Right ventricle myocardium superior (tissue), 1 donor: ENCODE data around the gene DLST. TPM values are rescaled to one million over a fixed set of nuclear protein-coding genes. Genes with fewer than 3 reads are reported as not detected.

Experiments used
- ATAC-seq: fragments of 200-7000 bp; cut with Tn5 transposase; one replicate; pipeline ENCODE4 v1.9.1; 2020; ENCODE audit warnings: mild to moderate bottlenecking; ENCODE audit not compliant: poor library complexity
- DNase-seq: peaks from one replicate; pipeline ENCODE4 v3.0.0-alpha.2; 2020
- intact Hi-C: fragments of 100-400 bp; cut with DNase I; formaldehyde crosslinking; loops from one replicate; pipeline ENCODE4 v1.11.2; 2022
- long read RNA-seq: library from polyadenylated mRNA; unstranded; transcript quantifications from one replicate; pipeline ENCODE4 v2.0.0, GENCODE V29; 2021
- total RNA-seq: library from RNA; stranded (reverse); fragmentation: NEBNext Ultra II Directional; extraction: Animal tissue kit (Norgen Biotek cat#: 25700); gene quantifications from one replicate; pipeline ENCODE4 v1.2.1, GENCODE V29; 2021
- donor health status: DM: no; HTN: yes; CAD: no; lungs with severe emphysema.

DLST gene
- 205 TPM for total RNA-seq
- long read RNA-seq, transcript DLST-202 (15 exons, 2,838 nt) = major isoform, 9 of 16 reads
- long read RNA-seq, partial matches to known transcripts = 5 of 16 reads
- long read RNA-seq, other reads (novel, unspliced or antisense) = 2 of 16 reads

- intact Hi-C loops = no loop called here
- ATAC-seq (peak; percentile 99), DNase-seq (peak; percentile 92)
Measured at GRCh38 chr14:74881431-74882102, at the start of gene DLST. DLST (plus strand) TSS chr14:74881916; CDS start chr14:74881954, 38 bp downstream.

GRCh38 chr14:74832849-74833248 is 48.9 kb upstream of the DLST start:
- DNase-seq (no peak), ATAC-seq (no peak)
- intact Hi-C loops = no loop called here

DNA sequence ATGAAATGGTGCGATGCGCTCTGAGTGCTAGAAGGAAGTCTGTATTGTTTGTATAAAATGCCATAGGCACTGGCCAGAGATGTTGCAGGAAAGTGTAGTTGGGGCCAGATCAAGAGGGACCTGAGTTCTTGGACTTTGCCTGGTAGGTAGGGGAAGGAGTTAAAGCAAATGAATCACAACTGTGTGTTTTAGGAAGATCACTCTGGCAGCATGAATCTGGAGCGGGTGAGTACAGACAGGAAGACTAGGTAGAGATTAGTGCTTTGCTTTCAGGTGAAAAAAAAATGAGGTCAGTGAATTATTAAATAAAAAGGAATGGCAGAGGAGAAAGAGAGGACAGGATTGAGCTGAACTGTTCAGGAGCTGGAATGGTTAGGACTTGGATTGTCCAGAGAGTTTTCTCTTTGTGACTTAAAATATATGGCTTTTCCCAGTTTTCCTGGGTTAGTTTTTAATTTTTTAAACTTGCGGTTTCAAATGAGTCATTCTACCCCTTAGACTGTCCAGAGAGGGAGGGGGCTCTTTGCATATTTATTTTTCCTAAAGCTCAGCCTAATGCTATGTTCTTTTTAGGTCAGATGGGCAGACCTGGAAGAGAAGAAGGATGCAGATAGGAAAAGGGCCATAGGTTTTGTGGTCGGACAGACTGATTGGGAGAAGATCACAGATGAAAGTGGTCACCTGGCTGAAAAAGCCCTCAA is 46.9 kb upstream of the DLST start:
- DNase-seq (no peak), ATAC-seq (no peak)
- intact Hi-C loops = no loop called here

DNA sequence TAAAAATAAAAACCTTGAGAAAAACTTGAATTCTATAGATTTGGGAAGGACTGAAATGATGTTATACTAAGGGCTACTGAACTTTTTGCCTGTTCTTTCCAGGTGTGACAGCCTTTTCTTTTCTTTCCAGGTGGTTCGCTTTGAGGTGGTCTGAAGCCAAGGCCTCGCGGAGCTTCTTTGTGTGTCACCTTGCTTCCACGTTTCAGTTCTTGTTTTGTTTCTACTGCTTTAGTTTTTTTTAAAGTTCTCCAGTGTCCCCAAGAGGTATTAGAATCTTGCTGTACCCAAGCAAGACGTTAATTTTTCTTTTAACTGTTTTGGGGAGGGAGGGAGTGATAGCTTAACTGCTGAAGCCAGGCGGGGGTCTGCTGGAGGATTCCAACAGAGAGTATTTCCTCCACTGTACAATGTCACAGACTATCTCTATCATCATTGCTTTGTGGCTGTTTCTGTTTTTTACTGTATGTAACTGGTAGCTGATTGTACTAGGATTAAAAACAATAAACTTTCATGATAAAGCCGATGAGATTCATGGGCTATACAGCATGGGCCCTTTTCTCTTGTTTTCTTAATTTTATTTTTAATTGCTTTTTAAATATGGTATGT is 46.0 kb upstream of the DLST start:
- no peak for ATAC-seq
- intact Hi-C loops = no loop called here
- no peak for DNase-seq

GRCh38 chr14:74836251-74836960 is 45.3 kb upstream of the DLST start:
- DNase-seq = no peak
- no peak for ATAC-seq
- intact Hi-C loops = no loop called here

DNA sequence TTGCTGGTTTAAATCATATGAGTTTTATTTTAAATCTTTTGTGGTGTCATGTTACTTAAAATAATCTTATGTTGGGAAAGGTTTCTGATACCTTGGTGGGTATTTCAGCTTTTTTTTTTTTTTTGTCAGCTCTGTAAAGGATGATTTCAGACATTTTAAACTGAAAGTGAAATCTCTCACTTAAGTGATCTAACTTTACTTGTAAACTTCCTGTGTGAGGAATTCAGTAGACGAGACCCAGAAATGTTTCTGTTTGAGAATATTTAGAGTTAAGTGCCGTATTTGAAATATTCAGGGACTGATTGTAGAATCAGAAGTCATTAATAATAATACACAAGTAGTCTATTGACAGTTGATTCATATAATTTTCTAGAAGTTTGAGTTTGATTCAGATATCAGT is 43.5 kb upstream of the DLST start:
- ATAC-seq = no peak
- intact Hi-C loops = no loop called here
- DNase-seq = no peak

GRCh38 chr14:74840603-74841030 is 41.1 kb upstream of the DLST start:
- DNase-seq (no peak), ATAC-seq (no peak)
- intact Hi-C loops = no loop called here

GRCh38 chr14:74841230-74842207 is 40.2 kb upstream of the DLST start:
- intact Hi-C loops = no loop called here
- no peak for ATAC-seq
- DNase-seq = no peak

- intact Hi-C loops = no loop called here
- ATAC-seq (peak; percentile 86), DNase-seq (no peak)
Measured at GRCh38 chr14:74843653-74844052, 38.1 kb upstream of the DLST start.

GRCh38 chr14:74846168-74846567 is 35.5 kb upstream of the DLST start:
- ATAC-seq = peak; percentile 19
- DNase-seq = no peak
- intact Hi-C loops = no loop called here

DNA sequence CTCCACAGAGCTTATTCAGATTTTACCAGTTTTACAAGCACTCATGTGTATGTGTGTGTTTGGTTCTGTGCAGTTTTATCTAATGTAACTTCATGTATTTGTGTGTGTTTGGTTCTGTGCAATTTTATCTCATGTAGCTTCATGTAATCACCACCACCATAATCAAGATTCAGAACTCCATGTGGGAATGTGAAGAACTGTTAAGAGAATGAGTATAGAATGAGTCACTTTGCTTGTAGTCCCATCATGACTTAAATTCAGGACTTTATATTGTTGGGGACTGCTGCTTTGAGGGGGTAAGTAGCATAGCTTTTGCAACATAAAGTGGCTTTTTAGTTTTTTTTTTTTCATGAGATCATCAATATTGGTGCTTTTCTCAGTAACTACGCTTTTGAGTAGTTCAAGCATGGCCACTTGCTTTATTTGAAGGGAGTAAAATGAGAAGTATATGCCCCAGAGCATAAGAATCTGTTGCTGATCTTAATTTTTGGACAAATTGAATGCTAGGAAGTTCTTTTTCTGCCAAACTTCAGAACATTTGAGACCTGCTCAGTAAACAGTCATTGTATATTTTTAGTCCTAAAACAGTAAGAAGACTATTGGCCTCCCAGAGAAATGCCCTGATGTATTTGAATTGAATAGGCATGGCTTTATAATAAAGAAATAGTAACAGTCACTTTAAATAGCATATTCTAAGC is 34.6 kb upstream of the DLST start:
- DNase-seq = no peak
- ATAC-seq = no peak
- intact Hi-C loops = no loop called here

GRCh38 chr14:74848768-74849167 is 32.9 kb upstream of the DLST start:
- intact Hi-C loops = no loop called here
- DNase-seq (no peak), ATAC-seq (no peak)

DNA sequence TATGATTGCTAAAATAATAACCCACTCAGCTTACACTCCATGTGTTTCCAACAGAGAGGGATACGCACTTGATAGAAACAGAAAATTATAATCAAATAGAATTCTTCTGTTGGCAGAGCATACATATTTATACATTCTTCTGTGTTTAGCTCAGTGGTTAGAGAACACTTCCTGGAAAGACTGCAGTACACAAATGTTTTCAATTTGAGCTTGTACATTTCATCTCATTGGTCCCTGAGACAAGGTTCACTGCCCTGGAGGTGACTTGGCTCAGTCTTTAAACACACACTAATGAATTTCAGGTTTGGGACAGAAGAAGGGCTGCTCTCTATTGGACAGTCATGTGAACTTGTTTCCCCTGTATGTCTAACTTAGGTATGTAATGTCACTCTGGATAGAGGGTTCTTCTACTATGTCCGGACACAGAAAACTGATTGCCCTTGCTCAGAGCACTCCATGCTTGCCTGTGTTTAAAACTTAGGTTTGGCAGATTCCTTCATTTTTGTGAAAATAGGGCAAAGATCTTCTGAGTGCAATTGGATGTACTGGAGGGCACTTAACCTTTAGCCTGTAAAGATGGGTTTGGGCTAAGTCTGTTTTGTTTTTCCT is 28.7 kb upstream of the DLST start:
- ATAC-seq = no peak

GRCh38 chr14:74853581-74853980 is 28.1 kb upstream of the DLST start:
- no peak for DNase-seq
- ATAC-seq = no peak
- intact Hi-C loops = no loop called here

More for the DNA sequence above, 28.7 kb upstream of the DLST start:
- no peak for DNase-seq
- intact Hi-C loops = no loop called here

GRCh38 chr14:74855021-74855420 is 26.7 kb upstream of the DLST start:
- intact Hi-C loops = no loop called here
- DNase-seq = no peak
- ATAC-seq = no peak

DNA sequence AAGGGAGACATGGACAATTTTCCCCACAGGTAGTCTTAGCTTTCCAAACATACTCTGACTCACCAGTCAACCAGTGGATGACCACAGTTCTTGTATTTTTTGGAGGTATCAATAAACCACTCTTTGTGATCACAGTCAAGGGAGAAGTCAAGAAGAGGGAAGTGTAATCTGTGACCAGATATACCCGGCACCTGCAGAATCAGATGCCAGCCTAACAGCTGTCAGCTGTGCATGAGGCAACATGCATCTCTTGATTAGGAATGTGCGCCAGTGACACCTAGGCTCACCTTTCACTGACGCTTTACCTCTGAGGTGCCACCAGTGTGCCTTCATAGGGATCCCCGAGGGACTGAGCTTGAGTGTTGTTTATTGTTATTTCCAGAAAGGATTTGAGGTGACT is 25.8 kb upstream of the DLST start:
- no peak for DNase-seq
- ATAC-seq = no peak
- intact Hi-C loops = no loop called here

DNA sequence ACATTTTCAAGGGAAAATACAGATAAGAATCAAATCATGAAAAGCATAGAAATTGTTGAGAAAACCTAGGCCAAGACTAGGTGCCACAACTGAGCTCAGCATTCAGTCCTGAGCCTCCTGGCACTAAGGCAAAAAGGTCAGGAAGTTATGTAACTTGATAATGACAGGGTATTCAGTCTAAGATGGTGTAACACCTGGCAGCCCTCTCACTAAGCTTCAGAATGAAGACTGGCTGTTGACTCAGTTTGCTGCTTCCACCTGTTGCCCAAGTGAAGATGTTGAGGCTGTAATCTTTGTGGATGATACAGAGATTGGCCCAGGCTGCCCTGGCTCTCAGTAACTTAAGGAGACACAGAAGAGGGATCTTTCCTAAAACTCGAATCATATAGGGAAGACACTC is 25.4 kb upstream of the DLST start:
- no peak for DNase-seq
- ATAC-seq = no peak
- intact Hi-C loops = no loop called here
